ENCODE data around the gene ZC3H4. TPM values are rescaled to one million over a fixed set of nuclear protein-coding genes. Genes with fewer than 3 reads are reported as not detected.
A peak's percentile ranks its signal among the peaks of the same experiment; 100 is the strongest.

Gene ZC3H4
- total RNA-seq, 1 donor from 2014 or later: 50.3 TPM

DNA sequence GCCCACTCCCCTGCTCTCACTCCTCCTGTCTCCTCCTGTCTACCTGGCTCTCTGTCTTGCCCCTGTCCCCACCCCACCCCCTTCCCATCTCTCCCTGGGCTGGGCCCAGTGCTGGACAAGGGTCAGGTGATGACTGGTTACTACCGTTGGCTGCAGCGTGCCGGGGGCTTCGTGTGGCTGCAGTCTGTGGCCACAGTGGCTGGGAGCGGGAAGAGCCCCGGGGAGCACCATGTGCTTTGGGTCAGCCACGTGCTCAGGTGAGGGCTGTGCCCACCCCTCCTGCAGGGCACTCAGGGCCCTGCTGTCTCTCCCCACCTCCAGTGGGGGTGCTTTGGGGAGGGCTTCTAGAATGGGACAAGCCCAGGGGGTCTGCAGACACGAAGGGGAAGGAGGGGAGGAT lies 72.7 kb downstream of the ZC3H4 start:
- no peak overlapping the region for H3K4me3 Mint-ChIP-seq (ENCODE audit: unreplicated experiment)
- H3K27me3 Mint-ChIP-seq (ENCODE audit: unreplicated experiment): peaks cover 3% of the 10 kb centered on the region
- no peak overlapping the region for H3K27ac Mint-ChIP-seq (ENCODE audit: unreplicated experiment)
- no peaks in the 10 kb centered on the region for H3K36me3 Mint-ChIP-seq (ENCODE audit: unreplicated experiment)
- peaks cover 6% of the 10 kb centered on the region for H3K4me1 Mint-ChIP-seq (ENCODE audit: low read depth, unreplicated experiment)
- no peak for DNase-seq
- TF ChIP-seq, protein P1, sequence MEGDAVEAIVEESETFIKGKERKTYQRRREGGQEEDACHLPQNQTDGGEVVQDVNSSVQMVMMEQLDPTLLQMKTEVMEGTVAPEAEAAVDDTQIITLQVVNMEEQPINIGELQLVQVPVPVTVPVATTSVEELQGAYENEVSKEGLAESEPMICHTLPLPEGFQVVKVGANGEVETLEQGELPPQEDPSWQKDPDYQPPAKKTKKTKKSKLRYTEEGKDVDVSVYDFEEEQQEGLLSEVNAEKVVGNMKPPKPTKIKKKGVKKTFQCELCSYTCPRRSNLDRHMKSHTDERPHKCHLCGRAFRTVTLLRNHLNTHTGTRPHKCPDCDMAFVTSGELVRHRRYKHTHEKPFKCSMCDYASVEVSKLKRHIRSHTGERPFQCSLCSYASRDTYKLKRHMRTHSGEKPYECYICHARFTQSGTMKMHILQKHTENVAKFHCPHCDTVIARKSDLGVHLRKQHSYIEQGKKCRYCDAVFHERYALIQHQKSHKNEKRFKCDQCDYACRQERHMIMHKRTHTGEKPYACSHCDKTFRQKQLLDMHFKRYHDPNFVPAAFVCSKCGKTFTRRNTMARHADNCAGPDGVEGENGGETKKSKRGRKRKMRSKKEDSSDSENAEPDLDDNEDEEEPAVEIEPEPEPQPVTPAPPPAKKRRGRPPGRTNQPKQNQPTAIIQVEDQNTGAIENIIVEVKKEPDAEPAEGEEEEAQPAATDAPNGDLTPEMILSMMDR (IDR thresholded peaks at IDR 0.05; ENCODE audit: partially characterized antibody, unreplicated experiment): no peak
- H3K9me3 Mint-ChIP-seq (ENCODE audit: unreplicated experiment): peaks cover 9% of the 10 kb centered on the region

DNA sequence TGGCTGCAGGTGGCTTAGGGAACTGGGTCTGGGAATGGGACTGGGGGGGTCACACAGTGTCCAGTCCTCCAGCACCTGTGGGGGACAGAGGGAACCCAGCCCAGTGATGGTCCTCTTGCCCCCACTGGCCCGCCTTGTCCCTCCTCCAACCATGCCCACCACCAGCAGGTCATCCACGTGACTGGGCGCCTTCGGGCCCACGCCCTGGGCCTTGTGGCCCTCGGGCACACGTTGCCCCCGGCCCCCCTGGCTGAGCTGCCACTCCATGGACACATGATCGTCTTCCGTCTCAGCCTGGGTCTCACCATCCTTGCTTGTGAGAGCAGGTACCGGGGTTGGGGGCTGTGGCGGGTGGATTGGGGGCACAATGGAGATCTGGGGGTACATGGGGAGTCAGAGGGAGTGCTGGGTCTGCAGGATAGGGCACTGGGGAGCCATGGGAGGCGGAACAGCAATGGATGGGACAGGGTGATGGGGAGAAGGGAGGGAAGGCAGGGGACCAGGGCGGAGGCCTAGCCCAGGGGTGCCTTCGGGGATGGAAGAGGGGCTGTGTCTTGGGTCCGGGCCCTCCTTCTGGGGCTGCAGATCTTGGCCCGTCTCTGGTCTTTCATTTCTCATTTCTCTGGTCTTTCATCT lies 74.2 kb downstream of the ZC3H4 start:
- Mint-ChIP-seq H3K36me3 (ENCODE audit: unreplicated experiment) (no peaks in the 10 kb centered on the region), H3K27ac (ENCODE audit: unreplicated experiment) (no peak overlapping the region), H3K9me3 (ENCODE audit: unreplicated experiment) (peaks cover 13% of the 10 kb centered on the region)

DNA sequence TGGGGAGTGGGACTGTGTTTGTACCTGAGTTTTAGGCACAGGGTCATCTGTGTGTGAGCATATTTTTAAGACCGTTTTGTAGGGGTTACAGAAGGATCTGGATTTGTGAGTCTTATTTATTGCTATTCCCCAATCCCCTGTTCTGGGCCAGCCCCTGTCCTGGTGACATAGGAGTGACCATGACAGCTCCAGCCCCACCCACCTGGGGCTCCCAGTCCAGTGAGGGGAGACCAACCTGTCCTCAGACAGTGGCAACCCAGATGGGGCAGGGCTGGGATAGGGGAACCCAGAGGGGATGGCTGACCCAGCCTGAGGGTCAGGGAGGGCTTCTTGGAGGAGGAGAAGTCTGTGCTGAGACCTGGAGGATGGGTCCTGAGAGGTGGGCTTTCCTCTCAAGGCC lies 75.8 kb downstream of the ZC3H4 start:
- Mint-ChIP-seq H3K4me3 (ENCODE audit: unreplicated experiment) (peak overlapping the region; percentile 59), H3K4me1 (ENCODE audit: low read depth, unreplicated experiment) (peaks cover 15% of the 10 kb centered on the region), H3K36me3 (ENCODE audit: unreplicated experiment) (no peaks in the 10 kb centered on the region), H3K9me3 (ENCODE audit: unreplicated experiment) (peaks cover 13% of the 10 kb centered on the region), H3K27me3 (ENCODE audit: unreplicated experiment) (peaks cover 3% of the 10 kb centered on the region), H3K27ac (ENCODE audit: unreplicated experiment) (peak overlapping the region; percentile 48)
- no peak for DNase-seq
- TF ChIP-seq, protein P1 (IDR thresholded peaks at IDR 0.05; ENCODE audit: partially characterized antibody, unreplicated experiment): no peak

More for the DNA sequence above, 74.2 kb downstream of the ZC3H4 start:
- no peak overlapping the region for H3K4me3 Mint-ChIP-seq (ENCODE audit: unreplicated experiment)
- peaks cover 15% of the 10 kb centered on the region for H3K4me1 Mint-ChIP-seq (ENCODE audit: low read depth, unreplicated experiment)
- DNase-seq: no peak
- TF ChIP-seq, protein P1 (IDR thresholded peaks at IDR 0.05; ENCODE audit: partially characterized antibody, unreplicated experiment): no peak
- peaks cover 3% of the 10 kb centered on the region for H3K27me3 Mint-ChIP-seq (ENCODE audit: unreplicated experiment)

DNA sequence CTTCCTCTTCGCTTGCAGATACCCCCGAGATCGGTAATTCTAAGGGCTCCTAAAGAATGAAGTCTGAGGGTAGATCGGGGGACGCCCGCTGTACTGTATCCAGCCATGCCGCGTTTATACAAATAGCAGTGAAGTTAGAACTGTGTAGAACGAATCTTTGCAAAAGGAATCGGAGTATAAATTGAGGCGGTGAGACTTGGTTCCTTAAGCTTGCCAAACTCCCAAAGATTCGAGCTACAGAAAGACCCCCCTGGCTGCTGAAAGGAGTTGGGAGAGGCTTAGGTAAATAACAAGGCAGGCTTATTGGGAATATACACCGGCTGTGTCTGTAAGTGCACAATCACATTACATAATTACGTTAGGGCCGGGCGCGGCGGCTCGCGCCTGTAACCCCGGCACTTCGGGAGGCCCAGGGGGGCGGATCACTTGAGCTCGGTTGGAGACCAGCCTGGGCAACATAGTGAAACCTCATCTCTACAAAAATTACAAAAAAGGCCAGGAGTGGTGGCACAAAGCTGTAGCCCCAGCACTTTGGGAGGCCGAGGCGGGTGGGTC lies 77.4 kb downstream of the ZC3H4 start:
- peak overlapping the region; percentile 90 for H3K4me3 Mint-ChIP-seq (ENCODE audit: unreplicated experiment)
- DNase-seq: peak; percentile 58
- H3K9me3 Mint-ChIP-seq (ENCODE audit: unreplicated experiment): peaks cover 13% of the 10 kb centered on the region
- no peaks in the 10 kb centered on the region for H3K36me3 Mint-ChIP-seq (ENCODE audit: unreplicated experiment)
- peaks cover 3% of the 10 kb centered on the region for H3K27me3 Mint-ChIP-seq (ENCODE audit: unreplicated experiment)
- TF ChIP-seq, protein P1 (IDR thresholded peaks at IDR 0.05; ENCODE audit: partially characterized antibody, unreplicated experiment): peak; percentile 39
- peaks cover 15% of the 10 kb centered on the region for H3K4me1 Mint-ChIP-seq (ENCODE audit: low read depth, unreplicated experiment)
- peak overlapping the region; percentile 80 for H3K27ac Mint-ChIP-seq (ENCODE audit: unreplicated experiment)
